HG03354 (cell line): Measurements from ENCODE around the gene RASGRP1.
"Not testable (repeated sequence)": the region's sequence is repeated elsewhere in the genome, so short reads cannot be mapped to it uniquely, and the experiment has no call there.

Source experiments
- ATAC-seq: cut with Tn5 transposase; IDR thresholded peaks from one replicate; pipeline ENCODE4 v1.9.1; 2021; ENCODE audit warnings: mild to moderate bottlenecking; ENCODE audit not compliant: unreplicated experiment, poor library complexity, severe bottlenecking

Gene RASGRP1

DNA sequence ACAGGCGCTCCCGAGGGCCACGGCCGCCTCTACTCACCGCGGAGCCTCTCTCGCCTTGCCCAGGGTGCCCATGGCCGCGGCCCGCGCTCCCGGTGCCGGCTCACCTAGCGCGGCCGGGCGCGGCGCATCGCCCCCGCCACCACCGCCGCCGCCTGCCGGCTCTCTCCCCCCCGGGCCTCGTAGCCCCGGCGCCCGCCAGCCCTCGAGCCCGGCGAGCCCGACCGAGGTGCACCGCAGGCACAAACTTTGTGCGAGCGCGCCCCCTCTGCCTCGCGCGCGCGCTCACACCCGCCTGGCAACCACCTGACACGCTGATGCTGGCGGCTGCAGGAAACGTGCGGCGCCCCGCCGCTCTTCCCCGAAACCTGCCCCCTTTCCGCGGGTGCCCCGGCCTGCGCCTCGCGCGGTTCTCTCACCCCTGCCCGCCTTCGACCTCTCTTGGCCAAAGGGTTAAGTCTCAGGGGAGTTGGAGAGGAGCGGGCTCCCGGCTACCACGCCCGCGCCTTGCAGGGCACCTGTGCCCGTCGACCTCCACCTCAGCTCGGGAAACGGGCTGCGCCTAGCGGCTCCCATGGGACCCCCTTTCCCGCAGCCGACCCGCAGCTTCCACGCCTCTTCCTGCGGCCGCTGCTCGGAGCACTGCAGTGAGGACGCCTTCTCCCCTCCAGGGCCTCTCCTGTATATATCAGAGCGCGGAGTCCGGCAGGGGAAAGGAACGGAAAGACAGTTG, at the start of gene RASGRP1:
Gene RASGRP1, minus strand, starts transcription at position 258 of the 730 bp plus-strand sequence. Its CDS starts 186 bp downstream, at position 72.
- peak; percentile 69 for ATAC-seq

DNA sequence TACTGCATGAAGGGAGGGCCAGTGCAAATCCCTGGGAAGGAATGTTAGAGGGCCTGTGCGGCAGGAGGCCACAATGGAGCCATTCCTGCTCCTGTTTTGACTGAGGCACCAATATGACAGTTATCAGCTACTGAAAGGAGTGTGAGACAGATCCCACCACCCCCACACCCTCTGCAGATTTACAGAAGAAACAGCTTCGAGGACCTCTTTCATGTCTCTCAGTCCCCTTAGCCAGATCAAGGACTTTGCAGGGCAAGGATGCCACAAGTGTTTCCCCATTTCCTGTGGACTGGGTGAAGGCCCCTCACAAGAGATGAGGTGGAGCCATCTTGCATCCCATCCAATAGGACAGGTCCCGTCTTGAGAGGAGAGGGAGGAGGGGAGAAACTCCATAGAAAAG, 48.5 kb upstream of the RASGRP1 start:
- ATAC-seq: no peak

DNA sequence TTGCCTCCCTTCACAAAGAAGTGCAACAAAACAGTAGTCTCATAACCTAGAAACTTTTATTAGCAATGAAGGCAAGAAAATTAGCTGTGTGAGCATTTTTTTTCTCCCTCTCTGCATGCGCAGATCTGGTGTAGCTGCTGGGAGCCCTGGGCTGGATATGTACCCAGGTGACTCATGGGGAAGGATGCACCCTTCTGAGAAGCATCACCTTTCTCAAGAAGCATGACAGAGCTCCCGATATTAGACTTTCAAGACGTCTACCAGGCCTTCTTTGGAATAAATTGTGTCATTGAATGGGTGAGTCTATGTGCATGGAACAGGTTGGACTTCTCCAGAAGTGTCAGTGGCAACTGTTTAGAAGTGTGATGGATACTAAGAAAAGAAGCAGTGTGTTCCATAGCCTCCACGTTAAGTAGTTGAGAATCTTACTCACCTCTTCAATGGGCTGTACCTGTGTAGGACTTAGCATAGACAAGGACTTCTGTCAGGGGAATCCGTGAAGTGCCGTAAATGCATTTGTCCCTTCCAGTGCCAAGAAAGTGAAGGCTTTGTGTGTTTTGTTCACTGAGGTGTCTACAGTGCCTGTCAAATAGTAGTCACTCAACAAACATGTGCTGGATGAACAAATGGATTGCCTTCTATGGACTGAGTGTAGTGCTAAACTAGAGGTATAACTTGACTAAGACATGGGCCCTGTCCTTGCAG, 47.7 kb upstream of the RASGRP1 start:
- ATAC-seq: no peak

DNA sequence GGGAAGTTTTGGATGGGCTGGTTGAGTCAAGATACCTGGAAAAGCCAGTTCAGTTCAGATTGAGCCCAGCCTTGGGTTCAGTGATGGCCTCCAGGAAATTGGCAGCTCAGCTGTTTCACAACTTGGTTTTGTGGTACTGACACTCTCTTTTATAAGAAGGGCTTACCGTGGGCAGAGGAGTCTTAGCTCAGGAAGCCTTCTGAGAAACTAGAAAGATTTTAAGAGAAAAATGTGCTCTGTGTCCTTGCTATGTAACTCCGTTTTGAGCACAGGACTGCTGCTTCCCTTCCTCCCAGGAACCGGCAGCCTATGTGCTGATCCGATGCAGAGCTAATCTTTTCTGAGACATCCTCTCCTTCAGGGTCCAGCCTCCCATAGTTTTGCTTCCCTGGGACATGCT, 46.6 kb upstream of the RASGRP1 start:
- no peak for ATAC-seq

DNA sequence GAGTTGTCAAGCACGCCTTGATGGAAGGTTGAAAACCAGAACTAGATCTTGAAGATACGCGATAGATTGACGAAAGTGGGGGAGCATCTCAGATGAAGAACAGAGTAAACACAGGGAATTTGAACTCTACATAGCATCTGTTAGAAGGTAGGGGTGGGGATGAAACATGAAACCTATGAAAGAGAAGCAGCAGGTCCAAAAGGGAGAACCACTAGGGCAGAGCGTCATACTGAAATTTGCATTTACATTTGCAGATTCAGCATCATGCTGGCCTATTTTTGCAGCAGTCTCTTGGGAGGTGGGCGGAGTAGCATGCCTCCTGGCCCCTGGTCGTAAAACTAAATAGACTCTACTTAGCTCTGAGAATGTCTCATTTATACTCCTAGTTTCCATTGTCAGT, 46.1 kb upstream of the RASGRP1 start:
- ATAC-seq: no peak

DNA sequence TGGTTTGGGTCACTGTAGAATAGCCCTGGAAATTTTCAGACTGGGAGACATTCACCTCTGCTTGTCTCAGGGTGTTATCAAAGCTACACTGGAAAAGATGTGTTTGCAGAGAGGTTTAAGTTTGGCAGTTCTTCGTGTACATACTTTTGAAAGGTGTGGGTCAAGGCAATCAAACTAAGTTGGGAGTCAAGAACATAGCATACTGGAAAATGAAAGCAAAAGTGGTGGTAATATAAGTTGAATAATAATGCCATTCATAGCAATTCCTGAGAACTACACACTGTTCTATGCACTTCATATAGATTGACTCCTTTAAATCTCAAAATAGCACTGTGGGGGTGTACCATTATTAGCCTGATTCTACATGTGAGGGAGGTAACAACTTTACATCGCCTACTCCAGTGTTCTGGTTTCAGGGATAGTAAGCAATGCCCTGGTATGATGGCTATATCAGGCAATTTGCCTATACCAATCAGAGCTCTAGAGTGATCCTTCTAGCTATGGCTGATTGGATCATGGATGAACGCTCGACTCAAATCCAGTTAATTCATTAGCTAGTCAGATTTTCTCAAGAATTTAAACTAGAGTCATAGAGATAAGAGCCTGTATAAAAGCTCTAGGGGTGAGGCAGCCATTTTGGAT, 44.6 kb upstream of the RASGRP1 start:
- ATAC-seq: no peak

DNA sequence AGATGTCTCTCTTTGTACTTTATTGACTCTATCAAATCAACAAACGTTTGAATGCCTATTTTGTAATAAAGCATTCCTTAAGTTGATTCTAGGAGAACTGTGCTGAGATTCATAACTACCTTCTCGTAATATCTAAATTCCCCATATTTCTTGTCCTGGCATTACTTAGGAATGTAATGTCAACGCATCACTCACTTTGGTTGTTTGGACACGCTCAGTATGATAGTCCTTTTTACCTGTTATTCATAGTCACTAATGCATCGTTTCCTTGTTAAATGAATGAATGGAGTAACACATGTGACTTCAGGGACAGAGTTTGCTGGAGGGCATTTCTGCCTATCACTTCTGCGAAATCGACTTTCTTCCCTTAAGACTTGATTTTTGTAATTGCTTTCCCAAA, 44.1 kb upstream of the RASGRP1 start:
- no peak for ATAC-seq

DNA sequence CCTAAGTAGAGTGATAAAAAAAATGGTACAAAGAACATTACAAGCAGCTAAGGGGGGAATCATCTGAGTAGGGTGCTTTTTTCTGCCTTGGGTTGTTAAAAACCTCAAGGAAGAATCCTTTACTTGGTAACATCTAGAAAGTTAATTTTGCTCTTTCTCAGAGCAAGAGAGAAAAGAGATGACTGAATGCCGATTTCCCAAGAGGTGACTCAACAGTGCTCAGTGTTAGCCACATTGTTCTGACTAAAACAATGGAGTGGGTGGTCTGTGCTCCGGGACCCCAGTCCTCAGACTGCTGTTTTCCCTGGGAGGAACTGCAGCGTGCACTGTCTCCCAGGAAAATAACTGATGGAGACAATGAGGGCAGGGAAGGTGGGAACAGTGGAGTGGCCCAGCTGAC, 41.1 kb upstream of the RASGRP1 start:
- no peak for ATAC-seq

DNA sequence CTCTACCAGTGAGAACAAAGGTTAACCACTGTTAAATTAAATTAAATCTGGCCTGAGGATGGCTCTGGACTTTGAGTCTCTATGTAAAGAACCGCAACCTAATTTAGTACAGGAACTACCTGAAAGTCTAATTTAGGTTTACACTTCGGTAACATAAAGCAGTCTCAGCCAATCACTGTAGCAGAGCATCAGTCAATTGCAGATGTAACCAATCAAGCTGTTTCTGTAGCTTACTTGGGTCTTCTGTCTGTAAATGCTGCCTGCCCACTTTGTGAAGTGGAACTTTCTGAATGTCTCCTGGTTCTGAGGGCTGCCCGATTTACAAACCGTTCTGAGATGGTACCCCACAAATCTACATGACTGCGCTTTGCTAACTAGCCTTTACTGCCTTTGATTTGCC, 39.1 kb upstream of the RASGRP1 start:
- no peak for ATAC-seq

DNA sequence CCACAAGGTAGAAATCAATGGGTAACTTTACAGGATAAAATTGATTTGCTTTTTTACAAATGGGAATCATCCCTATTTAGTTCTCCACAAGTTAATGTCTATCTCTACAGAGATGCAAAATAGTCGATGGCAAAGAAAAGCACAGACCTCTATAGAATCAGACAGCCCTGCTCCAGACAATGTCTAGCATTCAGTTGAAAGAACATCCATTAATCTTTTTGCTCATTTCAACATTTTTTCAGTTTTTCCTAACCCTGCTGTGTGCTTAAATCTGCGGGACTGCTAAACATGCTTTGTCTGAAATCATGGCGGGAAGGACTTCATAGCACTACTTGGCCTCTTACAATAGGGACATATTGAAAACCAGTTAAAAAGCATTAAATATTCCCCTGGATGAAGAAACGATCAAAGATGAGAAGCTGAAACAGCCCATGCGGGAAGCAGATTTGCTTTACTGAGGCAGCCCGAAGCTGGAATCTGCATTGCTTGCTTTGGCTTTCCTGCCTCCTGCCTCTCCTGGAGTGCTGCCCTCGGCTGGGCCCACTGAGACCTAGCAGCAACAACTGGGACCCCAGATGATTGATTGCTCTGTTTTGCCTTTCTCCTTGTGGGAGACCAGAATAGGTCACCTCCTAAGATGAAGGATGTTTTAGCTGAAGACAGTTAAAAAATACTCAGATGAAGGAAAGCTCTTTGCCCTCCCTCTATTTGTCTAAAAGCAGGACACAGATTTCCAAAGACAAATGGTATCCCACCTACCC, 38.5 kb upstream of the RASGRP1 start:
- no peak for ATAC-seq

DNA sequence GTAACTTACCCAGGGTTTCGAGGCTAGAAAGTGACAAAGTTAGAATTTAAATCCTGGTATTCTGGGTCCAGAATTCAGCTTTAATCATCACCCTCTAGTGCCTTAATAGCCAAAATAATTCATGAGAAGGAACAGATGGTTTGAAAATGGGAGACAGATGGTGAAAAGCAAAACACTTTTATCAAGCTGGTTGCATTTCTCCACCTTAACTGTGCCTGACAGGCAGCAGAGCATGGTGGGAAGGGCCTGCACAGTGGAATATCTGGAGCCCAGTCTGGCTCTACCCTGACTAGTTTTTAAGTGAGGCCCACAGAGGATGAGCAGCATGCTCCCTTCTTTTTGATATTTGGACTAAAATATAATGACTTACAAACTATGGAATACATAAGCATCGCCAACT, 35.6 kb upstream of the RASGRP1 start:
- no peak for ATAC-seq

DNA sequence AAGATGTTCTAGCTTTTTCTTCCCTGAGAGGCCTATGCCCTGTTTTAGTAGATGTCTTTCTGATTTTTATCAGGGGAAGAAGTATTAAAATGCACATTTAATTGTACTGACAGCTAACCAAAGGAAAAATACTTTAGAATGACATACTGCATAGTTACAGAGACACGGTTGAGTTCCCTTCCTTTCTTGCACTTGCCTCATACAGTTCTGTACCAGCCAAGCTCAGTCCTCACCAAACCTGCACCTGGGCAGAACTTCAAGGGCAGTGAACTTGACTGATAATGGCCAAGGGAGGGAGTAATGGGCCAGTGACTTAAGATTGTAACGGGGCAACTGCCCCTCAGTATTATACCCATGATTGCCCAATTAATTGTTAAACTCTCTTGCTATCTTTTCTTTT, 34.1 kb upstream of the RASGRP1 start:
- ATAC-seq: no peak

DNA sequence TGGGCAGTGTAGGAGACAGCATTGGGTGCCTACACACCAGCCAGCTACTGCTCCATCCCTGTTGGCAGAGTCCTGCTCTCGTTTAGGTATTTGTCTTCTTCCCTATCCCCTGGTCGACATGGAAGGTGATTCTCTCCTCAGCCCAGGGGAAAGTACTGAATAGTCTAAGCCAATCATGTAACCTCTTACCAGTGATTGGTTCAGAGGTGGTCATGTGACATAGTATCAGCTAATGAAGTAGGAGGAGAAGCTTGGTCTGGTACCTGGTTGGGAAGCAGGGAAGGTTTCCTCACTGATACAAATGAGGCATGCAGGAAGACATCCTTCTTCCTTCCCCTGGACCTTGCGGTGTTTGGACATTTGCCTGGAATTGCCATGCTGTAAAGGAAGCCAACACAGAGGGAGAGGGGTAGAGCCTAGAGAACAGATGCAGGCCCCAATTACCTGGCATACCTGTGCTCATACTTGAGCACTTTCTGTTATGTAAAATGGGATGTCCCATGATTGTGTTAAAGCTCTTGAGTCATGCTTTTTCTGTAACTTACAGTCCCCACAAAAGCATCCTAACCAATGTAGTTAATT, 32.7 kb upstream of the RASGRP1 start:
- no peak for ATAC-seq

DNA sequence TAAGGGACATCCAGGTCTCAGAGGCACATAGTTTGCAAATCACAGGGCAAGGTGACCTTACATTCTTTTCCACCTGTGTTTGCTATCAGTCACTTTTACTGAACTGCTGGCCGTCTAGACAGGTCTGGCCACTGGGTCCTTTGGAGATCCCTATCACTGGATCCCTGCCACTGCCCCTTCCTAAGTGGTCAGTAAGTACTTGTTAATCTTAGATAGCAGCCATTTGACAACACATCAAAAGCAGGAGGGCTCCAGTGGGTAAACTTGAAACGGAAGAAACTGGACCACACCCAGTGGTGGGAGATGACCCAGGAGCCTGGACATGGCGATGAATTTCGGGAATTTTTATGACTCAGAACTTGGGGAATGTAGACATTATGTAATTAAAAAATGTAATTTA, 28.9 kb upstream of the RASGRP1 start:
- ATAC-seq: no peak

DNA sequence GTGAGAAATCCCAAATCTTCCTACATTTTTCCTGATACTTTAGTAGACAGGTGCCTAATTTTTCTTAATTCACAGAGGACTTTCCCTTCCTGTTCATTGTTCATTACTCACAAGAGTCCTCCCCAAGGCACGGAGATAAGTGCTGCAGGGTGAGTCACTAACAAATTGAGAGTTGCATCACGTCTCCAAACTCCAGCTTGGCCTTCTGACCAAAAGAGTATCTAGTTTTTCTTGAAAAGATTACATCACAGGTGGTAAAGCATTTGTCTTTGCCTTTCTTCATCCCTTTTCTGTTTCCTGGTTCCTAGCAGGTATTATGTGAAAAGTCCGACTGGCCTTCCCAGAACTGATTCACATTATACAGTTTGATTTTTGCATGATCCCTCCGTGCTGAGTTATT, 24.9 kb upstream of the RASGRP1 start:
- no peak for ATAC-seq

DNA sequence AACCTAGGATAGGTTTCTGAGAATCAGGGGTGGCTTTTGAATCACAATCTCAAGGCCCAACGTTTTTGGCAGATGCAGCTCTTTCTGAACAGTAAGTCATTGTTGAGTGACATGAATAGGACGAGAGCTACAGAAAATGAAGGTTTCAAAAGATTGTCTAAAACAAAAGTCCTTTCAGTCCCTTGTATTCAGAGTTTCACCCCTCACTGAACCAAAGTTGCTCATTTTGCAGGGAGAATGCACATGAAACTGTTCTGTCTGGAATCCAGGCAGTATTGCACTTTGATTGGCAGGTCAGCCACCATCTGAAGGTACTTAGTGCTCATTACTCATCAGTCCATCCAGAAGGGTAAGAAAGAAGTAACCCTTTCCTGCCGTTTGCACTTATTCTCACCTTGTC, 24.1 kb upstream of the RASGRP1 start:
- no peak for ATAC-seq

DNA sequence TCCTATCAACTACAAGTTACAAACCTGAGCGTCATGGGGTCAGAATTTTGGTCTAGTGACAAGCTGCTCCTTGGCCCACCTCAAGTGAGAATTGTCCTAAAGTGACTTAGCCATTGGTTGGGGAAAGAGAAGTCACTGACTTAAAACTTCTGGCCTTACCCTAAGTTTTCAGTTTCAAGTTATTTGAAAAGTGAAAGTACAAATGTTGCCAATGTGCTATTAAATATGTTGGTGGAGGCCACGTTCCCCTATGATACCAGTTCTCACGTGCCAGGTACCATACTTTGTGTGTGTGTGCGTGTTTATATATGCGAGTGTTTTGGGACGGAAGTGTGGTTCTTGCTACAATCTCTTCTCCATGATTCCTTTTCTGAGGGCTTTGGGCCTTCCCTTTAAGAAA, 22.6 kb upstream of the RASGRP1 start:
- ATAC-seq: peak; percentile 48

DNA sequence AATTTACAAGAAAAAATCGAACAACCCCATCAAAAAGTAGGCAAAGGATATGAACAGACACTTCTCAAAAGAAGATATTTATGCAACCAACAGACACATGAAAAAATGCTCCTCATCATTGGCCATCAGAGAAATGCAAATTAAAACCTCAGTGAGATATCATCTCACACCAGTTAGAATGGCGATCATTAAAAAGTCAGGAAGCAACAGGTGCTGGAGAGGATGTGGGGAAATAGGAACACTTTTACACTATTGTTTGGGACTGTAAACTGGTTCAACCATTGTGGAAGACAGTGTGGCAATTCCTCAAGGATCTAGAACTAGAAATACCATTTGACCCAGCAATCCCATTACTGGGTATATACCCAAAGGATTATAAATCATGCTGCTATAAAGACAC, 21.4 kb upstream of the RASGRP1 start:
- ATAC-seq: not testable (repeated sequence)

DNA sequence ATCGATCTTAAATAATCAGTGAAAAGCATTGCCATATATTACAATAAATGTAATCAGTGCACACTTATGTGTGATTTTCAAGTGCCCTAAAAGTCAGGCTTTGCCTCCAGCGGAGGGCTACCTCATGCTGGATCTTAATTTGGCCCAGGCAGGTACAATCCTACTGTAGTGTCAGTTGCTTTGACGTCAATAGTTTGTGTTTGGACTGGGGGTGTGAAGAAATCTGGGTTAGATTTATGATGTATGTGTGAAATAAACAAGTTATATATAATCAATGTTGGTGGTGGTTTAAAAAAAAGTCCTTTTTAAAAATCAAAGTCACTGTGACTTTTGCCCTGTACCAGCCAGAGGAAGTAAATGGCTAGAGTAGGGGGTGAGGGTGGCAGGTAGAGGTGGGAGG, 14.0 kb upstream of the RASGRP1 start:
- ATAC-seq: no peak

DNA sequence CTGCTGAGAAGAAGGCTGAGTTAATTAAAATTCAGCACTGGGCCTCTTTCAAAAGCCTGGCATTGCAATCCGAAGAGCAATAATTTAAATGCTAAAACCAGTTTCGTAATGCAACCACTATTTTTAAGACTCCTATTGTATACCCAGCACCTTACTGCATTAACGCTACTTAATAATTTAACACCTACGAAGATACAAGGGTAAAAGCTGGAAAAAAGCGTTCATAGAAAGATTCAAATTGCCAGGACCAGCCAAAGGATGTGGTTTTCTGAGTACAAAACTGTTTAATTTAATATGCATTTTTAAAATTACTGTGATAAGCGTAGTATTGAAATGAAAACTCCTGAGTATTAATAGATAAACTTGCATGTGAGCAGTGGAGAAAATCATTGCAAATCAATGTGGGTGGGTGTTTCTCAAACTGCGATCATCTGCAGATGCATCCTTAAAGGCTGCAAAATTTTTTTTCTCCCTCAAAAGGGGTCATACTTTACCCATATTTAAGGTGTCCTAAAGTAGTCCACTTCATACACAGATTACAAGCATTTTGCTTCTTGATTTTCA, 12.9 kb upstream of the RASGRP1 start:
- ATAC-seq: no peak
